ENCODE measurements around the gene OPTC.

OPTC gene

DNA sequence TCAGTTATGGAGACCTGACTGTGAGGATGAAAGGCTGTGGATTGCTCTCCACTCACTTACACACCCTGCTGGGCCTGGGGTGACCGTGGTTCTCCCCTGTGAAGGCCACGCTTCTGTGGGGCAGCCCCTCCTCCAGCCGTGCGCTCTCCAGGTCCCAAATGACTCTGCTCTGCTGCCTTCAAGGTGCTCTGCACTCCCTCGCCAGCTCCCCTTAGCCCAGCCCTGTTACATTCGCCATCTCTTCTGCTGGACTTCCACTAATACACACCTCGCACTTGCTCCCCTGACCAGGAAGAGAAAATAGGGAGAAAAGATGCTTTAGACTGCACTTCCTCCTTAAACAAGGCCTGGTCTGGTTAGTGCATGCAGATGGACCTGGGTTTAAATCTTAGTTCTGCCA is 24.6 kb downstream of the OPTC start:
- DNase-seq: no peak

DNA sequence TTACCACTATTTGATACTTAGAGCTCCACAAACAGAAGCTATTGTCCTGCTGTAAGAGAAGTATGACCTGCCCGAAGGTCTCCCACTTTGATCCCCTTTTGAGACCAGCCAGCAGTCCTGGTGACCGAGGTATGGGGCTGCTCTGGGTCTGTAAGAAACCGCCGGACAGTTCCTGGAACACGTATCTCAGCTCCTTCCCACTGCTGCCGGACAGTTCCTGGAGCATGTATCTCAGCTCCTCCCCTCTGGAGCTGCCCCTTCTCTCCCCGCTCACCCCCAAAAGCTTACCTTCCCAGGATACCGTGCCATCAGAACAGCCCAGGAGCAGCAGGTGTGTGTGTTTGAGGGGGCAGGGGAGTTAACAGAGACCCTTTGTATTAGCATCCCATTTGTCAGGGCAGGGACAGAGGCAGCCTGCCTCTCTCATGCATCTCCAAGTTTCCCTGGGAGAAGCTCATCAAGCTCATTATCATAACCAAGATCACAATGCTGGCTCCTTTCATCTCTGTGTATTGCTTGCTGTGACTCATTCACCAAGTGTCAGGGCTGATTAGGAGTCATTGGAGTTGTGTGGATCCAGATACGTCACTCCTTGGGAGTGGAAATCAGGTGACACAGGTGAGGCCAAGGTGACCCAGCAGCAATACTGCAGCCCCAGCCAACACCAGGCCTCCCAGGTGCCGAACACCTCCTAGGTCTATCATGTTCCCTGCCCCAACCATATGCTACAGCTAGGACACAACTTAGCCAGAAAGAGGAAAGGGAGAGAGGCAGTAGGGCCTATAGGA is 25.3 kb downstream of the OPTC start:
- DNase-seq: no peak

DNA sequence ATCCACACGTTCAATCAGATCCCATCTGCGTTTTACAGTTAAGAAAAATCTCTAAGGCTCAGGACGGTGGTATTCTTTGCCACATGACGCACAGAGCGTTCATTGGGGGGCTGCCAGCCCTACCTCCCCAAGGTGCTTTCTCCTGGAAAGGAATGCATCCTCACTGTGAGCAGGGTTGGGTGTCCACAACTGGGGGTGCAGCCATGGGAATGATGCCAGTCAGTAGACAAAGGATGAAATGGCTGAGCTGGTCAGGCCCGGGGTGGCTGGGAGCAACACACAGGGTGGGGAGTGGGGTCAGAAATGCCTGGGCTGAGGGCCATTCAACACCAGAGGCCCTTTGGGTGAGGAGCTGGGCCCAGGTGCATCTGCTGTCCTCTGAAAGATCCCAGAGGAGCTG is 25.9 kb downstream of the OPTC start:
- DNase-seq: no peak

DNA sequence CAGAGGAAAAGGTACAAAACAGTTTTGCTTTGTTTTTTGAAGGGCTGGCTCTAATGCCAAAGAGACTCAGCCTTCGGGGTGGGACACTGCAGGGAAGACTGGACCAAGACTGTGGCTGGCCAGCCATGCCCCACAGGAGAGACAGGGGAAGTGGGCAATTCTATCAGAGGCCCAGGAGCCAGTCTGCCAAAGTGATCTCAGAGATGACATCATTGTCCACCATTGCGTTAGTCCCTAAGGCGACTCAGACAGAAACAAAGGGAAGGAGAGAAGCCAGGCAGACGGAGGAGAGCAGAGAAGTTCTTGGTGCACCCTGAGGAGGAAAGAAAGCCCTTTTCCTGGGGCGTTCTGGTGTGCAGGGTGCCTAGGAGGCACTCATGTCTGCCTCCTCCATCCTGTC is 26.4 kb downstream of the OPTC start:
- DNase-seq: no peak

GRCh38 chr1:203521074-203521794 is 27.3 kb downstream of the OPTC start:
- DNase-seq: no peak

GRCh38 chr1:203521812-203522211 is 27.9 kb downstream of the OPTC start:
- DNase-seq: no peak

DNA sequence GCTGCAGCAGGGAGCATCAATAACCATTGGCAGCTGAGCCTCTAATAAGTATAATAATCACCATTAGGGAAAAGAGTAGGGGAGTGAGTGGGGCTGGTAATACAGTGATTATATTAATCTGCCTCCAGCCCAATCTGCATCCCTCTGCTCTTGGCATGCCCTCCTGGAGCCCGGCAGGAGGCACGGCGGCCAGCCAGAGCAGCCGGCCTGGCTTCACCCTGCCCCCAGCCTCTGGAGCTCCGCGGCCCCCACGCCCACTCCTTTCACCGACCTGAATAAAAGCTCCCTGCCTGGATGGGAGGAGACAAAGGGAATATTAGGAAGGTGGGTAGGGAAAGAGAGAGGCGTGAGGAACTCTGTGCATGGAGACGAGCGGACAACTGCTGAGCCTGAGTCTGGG is 28.3 kb downstream of the OPTC start:
- DNase-seq: no peak

DNA sequence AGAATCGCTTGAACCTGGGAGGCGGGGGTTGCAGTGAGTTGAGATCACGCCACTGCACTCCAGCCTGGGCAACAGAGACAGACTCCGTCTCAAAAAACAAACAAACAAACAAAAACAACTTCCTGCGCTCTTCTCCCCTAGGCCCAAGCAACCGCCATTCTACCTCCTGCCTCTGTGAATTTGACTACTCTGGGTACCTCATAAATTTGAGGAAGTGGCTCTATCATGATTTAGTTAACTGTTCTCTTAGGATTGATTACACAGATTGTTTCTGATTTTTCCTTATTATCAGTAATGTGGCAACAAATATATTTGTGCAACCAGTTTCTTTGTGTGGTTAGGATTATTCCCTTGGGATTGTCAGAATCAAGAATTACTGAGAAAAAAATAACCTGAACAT is 29.7 kb downstream of the OPTC start:
- no peak for DNase-seq

GRCh38 chr1:203524152-203524551 is 30.2 kb downstream of the OPTC start:
- no peak for DNase-seq

DNA sequence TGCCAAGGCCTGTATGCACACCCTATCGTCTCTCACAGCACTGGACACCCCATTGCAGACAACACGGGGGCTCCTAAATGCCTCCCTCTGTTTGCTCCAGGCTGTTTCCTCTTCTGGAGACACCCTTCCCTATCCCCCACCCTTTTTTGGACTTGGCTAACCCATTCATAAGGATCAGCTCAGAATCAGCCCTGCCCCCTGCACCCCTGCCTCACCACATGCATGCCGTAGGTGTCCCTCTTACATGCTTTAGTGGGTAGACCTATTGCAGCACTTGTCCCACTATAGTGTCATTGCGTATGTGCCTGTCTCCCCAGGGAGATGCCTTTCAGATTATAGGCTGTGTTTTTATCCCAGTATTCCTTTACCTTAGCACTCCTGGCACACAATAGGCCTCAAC is 30.9 kb downstream of the OPTC start:
- DNase-seq: no peak

GRCh38 chr1:203525685-203526084 is 31.7 kb downstream of the OPTC start:
- no peak for DNase-seq

- no peak for DNase-seq
These were observed 32.2 kb downstream of the OPTC start for GRCh38 chr1:203526130-203526529.

DNA sequence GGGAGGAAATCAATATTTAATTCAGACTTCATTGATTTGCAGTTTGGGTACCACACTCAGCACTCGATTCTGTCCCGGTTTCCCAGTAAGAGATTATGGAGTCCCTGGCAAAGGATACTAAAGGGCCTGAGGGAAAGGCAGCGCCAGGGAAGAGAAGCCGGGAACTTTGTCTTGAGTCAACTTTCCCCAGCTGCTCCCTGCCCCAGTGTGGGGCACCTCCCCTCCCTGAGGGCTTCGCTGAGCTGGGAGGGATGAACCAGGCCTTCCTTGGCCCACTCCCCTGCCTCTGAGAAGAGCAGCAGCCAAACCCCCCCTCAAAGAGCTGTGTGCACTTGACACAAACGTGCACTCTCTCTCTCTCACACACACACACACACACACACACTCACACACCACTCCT is 32.6 kb downstream of the OPTC start:
- DNase-seq: no peak

GRCh38 chr1:203527013-203527412 is 33.1 kb downstream of the OPTC start:
- no peak for DNase-seq

GRCh38 chr1:203528063-203528462 is 34.1 kb downstream of the OPTC start:
- DNase-seq: no peak

DNA sequence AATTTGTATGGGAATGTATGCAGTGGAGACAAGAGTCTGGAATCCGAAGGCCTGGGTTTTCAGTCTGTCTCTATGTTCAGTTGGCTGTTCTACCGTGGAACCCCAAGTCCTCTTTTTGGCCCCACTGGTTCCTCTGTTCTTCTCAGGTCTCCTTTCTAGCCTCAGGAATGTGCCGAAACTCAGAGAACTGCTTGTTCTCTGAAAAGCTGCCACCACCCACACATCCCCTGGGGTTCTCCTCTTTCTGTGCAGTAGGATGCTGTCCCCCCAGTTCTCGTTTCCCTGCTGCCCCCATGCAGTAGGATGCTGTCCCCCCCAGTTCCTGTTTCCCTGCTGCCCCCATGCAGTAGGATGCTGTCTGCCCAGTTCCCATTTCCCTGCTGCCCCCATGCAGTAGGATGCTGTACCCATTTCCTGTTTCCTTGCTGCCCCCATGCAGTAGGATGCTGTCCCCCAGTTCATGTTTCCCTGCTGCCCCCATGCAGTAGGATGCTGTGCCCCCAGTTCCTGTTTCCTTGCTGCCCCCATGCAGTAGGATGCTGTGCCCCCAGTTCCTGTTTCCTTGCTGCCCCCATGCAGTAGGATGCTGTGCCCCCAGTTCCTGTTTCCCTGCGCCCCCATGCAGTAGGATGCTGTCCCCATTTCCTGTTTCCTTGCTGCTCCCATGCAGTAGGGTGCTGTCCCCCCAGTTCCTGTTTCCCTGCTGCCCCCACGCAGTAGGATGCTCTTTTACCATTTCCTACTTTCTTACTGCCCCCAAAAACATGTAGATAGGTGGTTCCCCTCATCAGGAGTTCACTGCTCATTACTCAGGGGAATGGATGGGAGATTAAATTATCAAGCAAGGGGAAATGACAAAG is 35.3 kb downstream of the OPTC start:
- no peak for DNase-seq

- DNase-seq: no peak
These were observed 37.1 kb downstream of the OPTC start for GRCh38 chr1:203531063-203531462.

GRCh38 chr1:203534012-203534411 is 40.1 kb downstream of the OPTC start:
- no peak for DNase-seq

GRCh38 chr1:203534526-203534925 is 40.6 kb downstream of the OPTC start:
- DNase-seq: no peak

DNA sequence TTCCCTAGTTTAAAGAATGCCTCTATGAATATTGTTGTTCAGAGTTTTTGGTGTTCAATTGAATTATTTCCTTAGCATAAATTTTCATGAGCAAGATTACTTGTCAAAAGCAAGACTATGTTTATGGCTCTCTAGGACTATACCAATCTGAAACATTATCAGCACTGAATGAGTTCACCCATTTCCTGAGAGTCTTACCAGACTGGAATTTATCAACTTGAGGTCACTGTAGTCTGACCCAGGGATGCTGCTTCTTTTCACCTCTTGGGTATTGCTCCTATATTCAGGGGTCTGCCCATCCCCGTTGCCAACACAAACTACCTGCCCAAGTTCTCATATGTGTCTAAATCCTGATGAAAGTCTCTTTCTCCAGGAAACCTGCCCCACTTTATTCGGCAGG is 42.6 kb downstream of the OPTC start:
- DNase-seq: no peak

GRCh38 chr1:203536980-203537455 is 43.1 kb downstream of the OPTC start:
- no peak for DNase-seq

DNA sequence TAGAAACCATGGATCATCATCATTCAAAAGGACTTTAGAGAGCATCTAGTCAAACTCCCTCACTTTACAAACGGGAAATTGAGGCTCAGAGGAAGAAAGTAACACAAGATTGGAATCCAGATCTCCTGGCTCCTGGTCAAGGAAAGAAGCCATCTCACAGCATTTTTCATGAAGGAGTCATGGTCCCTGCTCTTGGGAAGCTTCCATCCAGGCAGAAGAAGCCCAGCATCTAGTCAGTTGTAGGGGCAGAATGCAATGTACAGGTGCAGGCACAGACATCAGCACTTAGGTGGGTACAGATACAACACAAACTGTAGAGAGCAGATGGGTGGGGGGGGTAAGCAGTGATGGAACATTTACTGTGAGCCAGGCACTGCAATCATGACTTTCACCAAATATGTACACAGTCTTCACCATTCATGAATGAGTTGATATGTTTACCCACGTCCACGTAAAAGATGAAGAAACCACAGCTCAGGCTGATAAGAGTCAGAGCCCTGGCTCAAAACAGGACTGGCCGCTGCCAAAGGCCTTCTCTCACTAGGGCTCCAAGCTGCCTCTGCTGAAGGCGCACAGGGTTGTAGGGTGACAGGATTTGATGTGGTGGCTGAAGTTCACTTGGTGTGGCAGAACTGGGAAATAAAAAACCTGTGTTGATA is 44.0 kb downstream of the OPTC start:
- no peak for DNase-seq

- DNase-seq: no peak
These were observed 44.8 kb downstream of the OPTC start for GRCh38 chr1:203538726-203539125.

All from cortex of kidney (tissue), 1 donor.